H9 (cell line): ENCODE measurements around the gene CDC42EP1. TPM values are rescaled to one million over a fixed set of nuclear protein-coding genes. Genes with fewer than 3 reads are reported as not detected.

ENCODE experiments used
- DNase-seq: peaks from one replicate; pipeline ENCODE4 v3.0.0-alpha.2; 2017
- H2AFZ ChIP-seq: one replicate; pipeline ENCODE4 v1.6.1; 2013; ENCODE audit warnings: mild to moderate bottlenecking, low read length, control low read depth, moderate library complexity
- H2AK5ac ChIP-seq: 2 replicates; pipeline ENCODE4 v1.6.1; 2013; ENCODE audit warnings: low read length, control low read depth, mixed read lengths; ENCODE audit not compliant: insufficient read length
- H2BK120ac ChIP-seq: one replicate; pipeline ENCODE4 v1.6.1; 2013; ENCODE audit warnings: low read depth, mild to moderate bottlenecking, low read length, control low read depth, inconsistent platforms; ENCODE audit not compliant: poor library complexity, severe bottlenecking
- H2BK12ac ChIP-seq: 2 replicates; pipeline ENCODE4 v1.6.1; 2013; ENCODE audit warnings: low read length, control low read depth, mixed read lengths, low read depth; ENCODE audit not compliant: insufficient read length
- H2BK15ac ChIP-seq: 2 replicates; pipeline ENCODE4 v1.6.1; 2013; ENCODE audit warnings: low read depth, low read length, control low read depth
- H2BK20ac ChIP-seq: one replicate; pipeline ENCODE4 v1.6.1; 2013; ENCODE audit warnings: low read depth, mild to moderate bottlenecking, low read length, control low read depth, inconsistent platforms; ENCODE audit not compliant: poor library complexity, severe bottlenecking
- H2BK5ac ChIP-seq: 2 replicates; pipeline ENCODE4 v1.6.1; 2013; ENCODE audit warnings: low read length, control low read depth, mixed read lengths; ENCODE audit not compliant: insufficient read length
- H3K14ac ChIP-seq: 2 replicates; pipeline ENCODE4 v1.6.1; 2013; ENCODE audit warnings: low read length, control low read depth; ENCODE audit not compliant: insufficient read depth
- H3K18ac ChIP-seq: 2 replicates; pipeline ENCODE4 v1.6.1; 2013; ENCODE audit warnings: low read depth, mild to moderate bottlenecking, mixed read lengths, low read length, control low read depth; ENCODE audit not compliant: insufficient read length
- H3K23ac ChIP-seq: 2 replicates; pipeline ENCODE4 v1.6.1; 2013; ENCODE audit warnings: low read length, control low read depth, mixed read lengths, low read depth; ENCODE audit not compliant: insufficient read length
- H3K23me2 ChIP-seq: 2 replicates; pipeline ENCODE4 v1.6.1; 2013; ENCODE audit warnings: low read depth, mild to moderate bottlenecking, mixed read lengths, low read length, control low read depth; ENCODE audit not compliant: insufficient read length, poor library complexity, severe bottlenecking
- H3K27ac ChIP-seq: 2 replicates; pipeline ENCODE4 v1.5.1; 2013; ENCODE audit warnings: low read length, control low read depth, mixed read lengths, low read depth; ENCODE audit not compliant: insufficient read length
- H3K27me3 ChIP-seq: 2 replicates; pipeline ENCODE4 v1.6.1; 2013; ENCODE audit warnings: low read length, control low read depth, inconsistent platforms; ENCODE audit not compliant: insufficient read depth
- H3K4ac ChIP-seq: 2 replicates; pipeline ENCODE4 v1.6.1; 2013; ENCODE audit warnings: low read depth, mild to moderate bottlenecking, control low read depth, inconsistent platforms, low read length, moderate library complexity
- H3K4me1 ChIP-seq: 2 replicates; pipeline ENCODE4 v1.6.1; 2013; ENCODE audit warnings: low read length, control low read depth, inconsistent platforms; ENCODE audit not compliant: insufficient read depth
- H3K4me2 ChIP-seq: 2 replicates; pipeline ENCODE4 v1.6.1; 2013; ENCODE audit warnings: low read length, control low read depth, mixed read lengths; ENCODE audit not compliant: insufficient read length, insufficient read depth
- H3K56ac ChIP-seq: 2 replicates; pipeline ENCODE4 v1.6.1; 2013; ENCODE audit warnings: low read depth, mild to moderate bottlenecking, mixed read lengths, low read length, control low read depth; ENCODE audit not compliant: insufficient read length
- H3K79me1 ChIP-seq: 2 replicates; pipeline ENCODE4 v1.6.1; 2013; ENCODE audit warnings: low read depth, mild to moderate bottlenecking, moderate library complexity, low read length, control low read depth, inconsistent platforms; ENCODE audit not compliant: insufficient read depth, poor library complexity, severe bottlenecking
- H3K79me2 ChIP-seq: 2 replicates; pipeline ENCODE4 v1.6.1; 2013; ENCODE audit warnings: low read length, control low read depth, inconsistent platforms; ENCODE audit not compliant: insufficient read depth
- H3K9ac ChIP-seq: 2 replicates; pipeline ENCODE4 v1.6.1; 2013; ENCODE audit warnings: low read length, control low read depth, mixed read lengths; ENCODE audit not compliant: insufficient read length; ENCODE audit errors: extremely low read depth
- H3K9me3 ChIP-seq: one replicate; pipeline ENCODE4 v1.6.1; 2013; ENCODE audit warnings: low read depth, low read length, inconsistent platforms; ENCODE audit not compliant: control insufficient read depth
- H3T11ph ChIP-seq: one replicate; pipeline ENCODE4 v1.6.1; 2013; ENCODE audit warnings: mild to moderate bottlenecking, low read length, control low read depth, inconsistent platforms
- H4K20me1 ChIP-seq: one replicate; pipeline ENCODE4 v1.6.1; 2013; ENCODE audit not compliant: control insufficient read depth, insufficient read length, insufficient read depth
- H4K5ac ChIP-seq: 2 replicates; pipeline ENCODE4 v1.6.1; 2013; ENCODE audit warnings: low read depth, mild to moderate bottlenecking, mixed read lengths, low read length, control low read depth; ENCODE audit not compliant: insufficient read length
- H4K8ac ChIP-seq: replicated peaks from 2 replicates; pipeline ENCODE4 v1.6.1; 2013; ENCODE audit warnings: low read length, control low read depth, mixed read lengths, low read depth; ENCODE audit not compliant: insufficient read length
- H4K91ac ChIP-seq: 2 replicates; pipeline ENCODE4 v1.6.1; 2013; ENCODE audit warnings: low read depth, mild to moderate bottlenecking, moderate library complexity, mixed read lengths, low read length, control low read depth; ENCODE audit not compliant: insufficient read length
- H3K27ac Mint-ChIP-seq, 3 experiments: 2 replicates in 2 of 3; 3 replicates in 1 of 3; pipeline ENCODE4 v1.8.0; 2020 to 2021; ENCODE audit warnings: mixed read lengths in 3 of 3, mild to moderate bottlenecking in 1 of 3, moderate library complexity in 1 of 3
- H3K27me3 Mint-ChIP-seq: 2 replicates; pipeline ENCODE4 v1.8.0; 2021; ENCODE audit warnings: low read depth, mild to moderate bottlenecking, moderate library complexity, mixed read lengths
- H3K36me3 Mint-ChIP-seq, 3 experiments: 2 replicates in 2 of 3; 3 replicates in 1 of 3; pipeline ENCODE4 v1.8.0; 2020 to 2021; ENCODE audit warnings: low read depth in 3 of 3, mixed read lengths in 3 of 3; ENCODE audit not compliant: insufficient read depth in 1 of 3
- H3K4me1 Mint-ChIP-seq, 2 experiments: 2 replicates each; pipeline ENCODE4 v1.8.0; 2020; ENCODE audit warnings: mixed read lengths in 2 of 2
- H3K4me3 Mint-ChIP-seq, 2 experiments: 2 replicates in 1 of 2; 3 replicates in 1 of 2; pipeline ENCODE4 v1.8.0; 2020 to 2021; ENCODE audit warnings: mild to moderate bottlenecking in 2 of 2, mixed read lengths in 2 of 2, moderate library complexity in 1 of 2
- H3K9me3 Mint-ChIP-seq, 2 experiments: 2 replicates in 1 of 2; 3 replicates in 1 of 2; pipeline ENCODE4 v1.8.0; 2020; ENCODE audit warnings: mild to moderate bottlenecking in 2 of 2, mixed read lengths in 2 of 2, moderate library complexity in 1 of 2
- CTCF ChIP-seq: fragments of 200-600 bp; sonication (generic); conservative IDR thresholded peaks from 3 replicates; pipeline ENCODE4 v1.8.0; 2021; ENCODE audit warnings: antibody characterized with exemption, mild to moderate bottlenecking
- WGBS: extraction: QIAGEN DNeasy Blood & Tissue Kit; methylation state at CpG from one replicate; pipeline ENCODE4 v1.1.7; 2013; ENCODE audit warnings: missing lambda C conversion rate, low lambda C conversion rate, mixed read lengths; ENCODE audit not compliant: insufficient read length; ENCODE audit errors: extremely low coverage; 5-methylcytosine and 5-hydroxymethylcytosine counted together
- total RNA-seq: library from RNA; stranded (reverse); gene quantifications from 2 replicates; pipeline ENCODE4 v1.2.1, GENCODE V29; 2021

CDC42EP1 gene
- total RNA-seq, 1 experiment from 2014 or later, result 23.0 TPM

GRCh38 chr22:37599153-37599552 lies 38.9 kb downstream of the CDC42EP1 start:
- H3T11ph ChIP-seq, result no peak overlapping the region
- no peak overlapping the region for H2AFZ ChIP-seq

More at GRCh38 chr22:37599153-37599552, 38.9 kb downstream of the CDC42EP1 start:
- Histone ChIP-seq H3K79me1 (no peaks in the 10 kb centered on the region), H2BK12ac (no peak overlapping the region), H2BK5ac (no peak overlapping the region), H2BK120ac (no peak overlapping the region), H3K27me3 (no peaks in the 10 kb centered on the region), H3K27ac (no peak overlapping the region), H2BK20ac (no peak overlapping the region), H3K18ac (no peak overlapping the region), H3K23ac (no peak overlapping the region), H4K20me1 (no peaks in the 10 kb centered on the region), H4K5ac (no peak overlapping the region), H3K9ac (no peak overlapping the region), H3K56ac (no peak overlapping the region), H2BK15ac (no peak overlapping the region), H3K4me1 (peaks cover 3% of the 10 kb centered on the region; the same call in 1 of the 2 replicates), H4K8ac (no peak overlapping the region), H3K14ac (no peak overlapping the region), H3K4me2 (no peak overlapping the region), H4K91ac (no peak overlapping the region), H2AK5ac (no peak overlapping the region), H3K4ac (no peak overlapping the region), H3K79me2 (no peaks in the 10 kb centered on the region), H3K23me2 (no peaks in the 10 kb centered on the region), H3K9me3 (no peaks in the 10 kb centered on the region)
- H3K27ac Mint-ChIP-seq, result no peak overlapping the region
- no peaks in the 10 kb centered on the region for H3K36me3 Mint-ChIP-seq
- no peak overlapping the region for H3K4me3 Mint-ChIP-seq
- H3K9me3 Mint-ChIP-seq, result no peaks in the 10 kb centered on the region
- DNase-seq, result no peak
- no CpG with 5 or more reads among the region's 4 CpGs for WGBS
- peaks cover 2% of the 10 kb centered on the region; the same call in 1 of the 2 replicates for H3K27me3 Mint-ChIP-seq
- no peak for TF ChIP-seq CTCF
- peaks cover 10 to 18% of the 10 kb centered on the region in 2 experiments for H3K4me1 Mint-ChIP-seq
